Globus pallidus (tissue), 1 donor: ENCODE data around the gene NUDCD3.

ENCODE experiments used
- DNase-seq: peaks from one replicate; pipeline ENCODE4 v3.0.0-alpha.2; 2015; ENCODE audit warnings: low spot score

NUDCD3 gene

GRCh38 chr7:44477938-44478337, 12.5 kb downstream of the NUDCD3 start:
- no peak for DNase-seq

- peak; percentile 66 for DNase-seq
Measured at GRCh38 chr7:44477063-44477830, 13.2 kb downstream of the NUDCD3 start.

GRCh38 chr7:44476313-44476712, 14.1 kb downstream of the NUDCD3 start:
- DNase-seq: no peak

- DNase-seq: no peak
Measured at GRCh38 chr7:44473295-44473694, 17.2 kb downstream of the NUDCD3 start.

- no peak for DNase-seq
Measured at GRCh38 chr7:44472843-44473242, 17.6 kb downstream of the NUDCD3 start.

GRCh38 chr7:44471850-44472249, 18.6 kb downstream of the NUDCD3 start:
- no peak for DNase-seq

- no peak for DNase-seq
Measured at GRCh38 chr7:44471436-44471835, 19.0 kb downstream of the NUDCD3 start.

GRCh38 chr7:44470628-44471245, 19.7 kb downstream of the NUDCD3 start:
- DNase-seq: no peak

- DNase-seq: no peak
Measured at GRCh38 chr7:44470135-44470479, 20.4 kb downstream of the NUDCD3 start.

GRCh38 chr7:44469461-44470134, 20.9 kb downstream of the NUDCD3 start:
- DNase-seq: no peak

- no peak for DNase-seq
Measured at GRCh38 chr7:44467217-44467548, 23.3 kb downstream of the NUDCD3 start.

- no peak for DNase-seq
Measured at GRCh38 chr7:44466300-44467216, 23.9 kb downstream of the NUDCD3 start.

GRCh38 chr7:44465490-44465889, 25.0 kb downstream of the NUDCD3 start:
- DNase-seq: no peak

- no peak for DNase-seq
Measured at GRCh38 chr7:44463169-44463808, 27.2 kb downstream of the NUDCD3 start.

- DNase-seq: no peak
Measured at GRCh38 chr7:44461387-44461786, 29.1 kb downstream of the NUDCD3 start.

GRCh38 chr7:44460325-44460724, 30.1 kb downstream of the NUDCD3 start:
- DNase-seq: no peak

- DNase-seq: no peak
Measured at GRCh38 chr7:44455155-44455554, 35.3 kb downstream of the NUDCD3 start.

- DNase-seq: no peak
Measured at GRCh38 chr7:44454348-44454747, 36.1 kb downstream of the NUDCD3 start.

GRCh38 chr7:44451123-44451522, 39.3 kb downstream of the NUDCD3 start:
- DNase-seq: no peak

- no peak for DNase-seq
Measured at GRCh38 chr7:44449584-44449928, 40.9 kb downstream of the NUDCD3 start.

GRCh38 chr7:44448922-44449583, 41.4 kb downstream of the NUDCD3 start:
- DNase-seq: no peak
